GM19193 (cell line): ENCODE measurements around the gene SLC35B4.

Experiments used
- POLR2A ChIP-seq: IDR thresholded peaks from 4 replicates; pipeline ENCODE4 v1.6.1; 2011; ENCODE audit not compliant: insufficient read depth, insufficient read length; ENCODE audit errors: extremely low read depth

Gene SLC35B4

DNA sequence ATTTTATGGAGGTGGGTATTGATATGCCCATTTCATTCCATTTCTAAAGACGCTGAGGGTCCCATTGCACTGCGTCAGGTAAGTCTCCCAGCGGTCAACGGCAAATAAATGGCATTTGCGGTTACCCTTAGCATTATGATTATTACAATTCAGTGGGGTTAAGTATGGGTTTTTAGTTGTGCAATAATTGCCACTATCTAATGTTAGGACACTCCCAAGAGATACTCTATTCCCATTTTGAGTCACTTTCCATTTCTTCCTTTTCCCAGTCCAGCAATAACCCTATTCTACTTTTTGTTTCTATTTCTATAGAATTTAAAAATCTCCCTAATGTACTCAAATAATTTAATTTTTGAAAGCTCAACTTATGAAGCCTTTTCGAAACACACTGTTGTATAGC, 4.0 kb downstream of the SLC35B4 start:
- no peak for TF ChIP-seq POLR2A

- TF ChIP-seq POLR2A = no peak
Observed at GRCh38 chr7:134311807-134312206, 4.9 kb downstream of the SLC35B4 start.

GRCh38 chr7:134308548-134308947, 8.2 kb downstream of the SLC35B4 start:
- no peak for TF ChIP-seq POLR2A

DNA sequence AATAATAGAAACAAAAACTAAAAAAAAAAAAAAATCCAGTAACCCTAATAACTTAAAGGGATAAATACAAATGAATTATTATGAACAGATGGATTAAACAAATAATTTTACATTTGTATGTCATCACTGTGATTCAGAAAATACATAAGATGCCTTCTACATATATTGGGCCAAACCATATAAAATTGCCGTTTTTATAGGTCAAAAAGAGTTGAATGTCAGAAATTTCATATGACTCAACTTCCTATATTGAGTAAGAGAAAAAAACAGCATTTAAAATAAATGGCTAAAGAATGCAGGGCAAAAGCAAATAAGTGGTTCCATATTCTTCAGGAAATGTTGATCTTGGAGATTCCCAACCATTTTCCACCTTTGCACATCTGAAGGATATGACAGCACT, 9.4 kb downstream of the SLC35B4 start:
- TF ChIP-seq POLR2A = no peak

GRCh38 chr7:134302120-134302519, 14.6 kb downstream of the SLC35B4 start:
- TF ChIP-seq POLR2A = no peak

DNA sequence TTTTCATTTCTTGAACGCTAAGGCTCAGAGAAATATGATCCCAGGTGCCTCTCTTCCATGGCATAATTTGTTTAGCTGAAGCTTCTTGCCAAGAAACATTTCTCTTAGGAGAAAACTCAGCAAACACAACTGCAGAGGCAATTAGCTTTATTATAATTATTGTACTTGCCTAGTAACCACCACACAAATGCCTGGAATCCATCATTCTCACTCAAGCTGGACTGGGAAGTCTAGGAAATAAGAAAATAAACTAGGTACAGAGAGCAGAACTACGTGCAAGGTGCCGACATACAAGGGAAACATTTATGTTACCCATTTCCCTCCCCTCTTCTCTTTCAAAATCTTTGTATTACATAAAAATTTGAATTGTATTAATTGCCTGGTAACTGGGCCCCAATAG, 15.1 kb downstream of the SLC35B4 start:
- no peak for TF ChIP-seq POLR2A

GRCh38 chr7:134300988-134301387, 15.7 kb downstream of the SLC35B4 start:
- TF ChIP-seq POLR2A = no peak

- TF ChIP-seq POLR2A = no peak
Observed at GRCh38 chr7:134298902-134299683, 17.6 kb downstream of the SLC35B4 start.

DNA sequence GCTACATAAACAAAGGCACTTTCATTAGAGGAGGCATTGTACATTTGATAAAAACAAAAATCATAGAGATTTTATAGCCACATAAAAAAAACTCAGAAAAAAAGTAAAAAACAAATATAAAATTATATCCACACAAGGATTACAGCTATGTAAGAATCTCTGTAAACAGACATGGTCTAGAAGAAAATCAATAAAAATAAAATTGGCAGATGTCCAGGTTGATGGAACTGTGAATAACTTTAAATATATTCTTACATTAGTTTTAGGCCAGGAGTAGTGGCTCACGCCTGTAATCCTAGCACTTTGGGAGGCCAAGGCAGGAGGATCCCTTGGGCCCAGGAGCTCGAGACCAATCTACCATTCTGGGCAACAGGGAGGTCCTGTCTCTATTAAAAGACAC, 19.2 kb downstream of the SLC35B4 start:
- no peak for TF ChIP-seq POLR2A

DNA sequence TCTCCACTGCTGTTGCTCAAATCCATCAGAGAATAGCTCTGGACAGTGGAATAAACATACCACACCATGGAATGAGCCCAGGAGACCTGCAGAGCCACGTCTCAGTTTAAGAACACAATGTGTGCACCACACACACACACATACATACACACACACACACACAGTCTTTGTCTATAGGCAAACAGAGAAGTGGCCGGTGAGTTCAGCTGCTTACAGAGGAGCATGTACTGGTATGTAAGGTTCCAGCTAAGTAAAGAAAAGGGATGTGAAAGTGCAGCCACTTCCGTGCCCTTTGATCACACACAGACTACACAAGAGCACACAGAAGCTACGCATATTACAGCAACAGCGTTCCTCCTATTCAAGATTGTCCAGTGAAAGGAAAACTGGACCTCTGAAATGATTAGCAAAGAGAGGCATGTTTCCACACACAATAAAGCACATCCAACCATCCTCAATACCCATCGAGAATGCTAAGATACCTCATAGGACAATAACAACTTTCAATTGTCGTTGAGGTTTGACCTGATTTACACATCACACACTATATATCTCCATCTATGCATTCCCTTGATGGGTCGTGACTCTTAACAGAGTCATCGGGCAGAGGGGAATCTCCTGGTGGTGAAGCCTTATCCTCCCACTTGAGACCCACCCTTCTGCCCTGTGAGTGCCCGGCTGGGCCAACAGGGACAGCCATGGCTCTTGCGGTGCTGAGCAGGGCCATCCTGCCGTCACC, 23.6 kb downstream of the SLC35B4 start:
- TF ChIP-seq POLR2A = no peak

- TF ChIP-seq POLR2A = no peak
Observed at GRCh38 chr7:134290286-134290685, 26.4 kb downstream of the SLC35B4 start.

DNA sequence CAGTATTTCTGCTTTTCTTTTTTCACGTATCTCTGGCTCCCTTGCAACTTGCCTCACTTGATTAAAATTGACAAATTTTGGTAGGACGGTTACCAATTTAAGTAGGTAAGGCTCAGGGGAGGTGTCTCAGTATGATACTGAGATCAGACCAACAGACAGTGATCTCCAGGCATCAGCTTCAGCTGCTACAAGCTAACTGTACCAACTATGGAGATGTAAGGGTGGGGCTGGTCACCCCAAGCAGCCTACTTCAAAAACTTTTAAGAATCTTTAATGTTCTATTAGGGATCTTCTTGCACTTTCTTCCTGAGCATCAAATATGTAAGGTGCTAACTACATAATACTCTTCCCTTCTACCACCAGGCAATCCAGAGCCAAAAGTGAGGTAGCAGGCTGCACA, 26.9 kb downstream of the SLC35B4 start:
- no peak for TF ChIP-seq POLR2A

GRCh38 chr7:134289423-134289822, 27.3 kb downstream of the SLC35B4 start:
- no peak for TF ChIP-seq POLR2A

GRCh38 chr7:134287916-134288659, 28.6 kb downstream of the SLC35B4 start:
- no peak for TF ChIP-seq POLR2A

GRCh38 chr7:134284952-134285351, 31.8 kb downstream of the SLC35B4 start:
- no peak for TF ChIP-seq POLR2A
